CD14-positive monocyte (primary cell): ENCODE data around the gene VPS8. TPM values are rescaled to one million over a fixed set of nuclear protein-coding genes. Genes with fewer than 3 reads are reported as not detected.

ENCODE experiments used
- DNase-seq, 3 donors: peaks; one replicate each; pipeline ENCODE4 v3.0.0-alpha.2; 2011 to 2022
- H2AFZ ChIP-seq: 2 replicates; pipeline ENCODE4 v1.6.0; 2012; ENCODE audit warnings: mild to moderate bottlenecking, low read depth, low read length, inconsistent platforms; ENCODE audit not compliant: insufficient read depth, poor library complexity, severe bottlenecking
- H3K27ac ChIP-seq, 2 donors: 1 replicate in 1 of 2; 2 replicates in 1 of 2; pipeline ENCODE4 v1.5.1; 2012 to 2013; ENCODE audit warnings: low read length in 2 of 2, control low read depth in 1 of 2, inconsistent platforms in 1 of 2, low read depth in 1 of 2, mild to moderate bottlenecking in 1 of 2
- H3K27me3 ChIP-seq, 2 donors: one replicate each; pipeline versions ENCODE4 v1.6.0 to v1.6.1; 2011 to 2013; ENCODE audit warnings: low read length in 2 of 2; ENCODE audit not compliant: control insufficient read depth in 2 of 2, insufficient read depth in 2 of 2
- H3K36me3 ChIP-seq, 2 donors: replicated peaks in 1 of 2; 1 replicate in 1 of 2; 2 replicates in 1 of 2; pipeline versions ENCODE4 v1.5.1 to v1.6.1; 2012 to 2013; ENCODE audit warnings: low read length in 2 of 2, control low read depth in 1 of 2, inconsistent platforms in 1 of 2, mild to moderate bottlenecking in 1 of 2; ENCODE audit not compliant: insufficient read depth in 2 of 2, control insufficient read depth in 1 of 2
- H3K4me1 ChIP-seq, 2 donors: 1 replicate in 1 of 2; 2 replicates in 1 of 2; pipeline versions ENCODE4 v1.5.1 to v1.6.1; 2012 to 2013; ENCODE audit warnings: low read length in 2 of 2, control low read depth in 1 of 2, inconsistent platforms in 1 of 2, mild to moderate bottlenecking in 1 of 2, moderate library complexity in 1 of 2; ENCODE audit not compliant: insufficient read depth in 2 of 2, control insufficient read depth in 1 of 2
- H3K4me2 ChIP-seq: replicated peaks from 2 replicates; pipeline ENCODE3; 2012; ENCODE audit warnings: low read length, moderate library complexity, mild to moderate bottlenecking; ENCODE audit not compliant: poor library complexity, severe bottlenecking; ENCODE audit errors: extremely low read depth
- H3K4me3 ChIP-seq, 3 experiments: fragments of 200-600 bp in 1 of 3; sonication (generic) in 1 of 3; replicated peaks in 1 of 3; 1 replicate in 2 of 3; 2 replicates in 1 of 3; pipeline ENCODE4 v1.5.1; 2011 to 2013; ENCODE audit warnings: low read length in 3 of 3, mild to moderate bottlenecking in 3 of 3, control low read depth in 2 of 3, low read depth in 2 of 3, inconsistent platforms in 1 of 3, moderate library complexity in 1 of 3
- H3K79me2 ChIP-seq: 2 replicates; pipeline ENCODE4 v1.6.0; 2012; ENCODE audit warnings: mild to moderate bottlenecking, control low read depth, inconsistent platforms, low read length, moderate library complexity; ENCODE audit not compliant: insufficient read depth
- H3K9ac ChIP-seq: 2 replicates; pipeline ENCODE4 v1.6.0; 2017; ENCODE audit warnings: low read length, mild to moderate bottlenecking; ENCODE audit not compliant: insufficient read depth, poor library complexity, severe bottlenecking
- H3K9me3 ChIP-seq, 2 donors: replicated peaks in 1 of 2; 1 replicate in 1 of 2; 2 replicates in 1 of 2; pipeline versions ENCODE4 v1.5.1 to v1.6.1; 2012 to 2013; ENCODE audit warnings: low read length in 2 of 2, control low read depth in 1 of 2; ENCODE audit not compliant: control insufficient read depth in 1 of 2, insufficient read depth in 1 of 2
- H4K20me1 ChIP-seq: 2 replicates; pipeline ENCODE4 v1.6.0; 2012; ENCODE audit warnings: mild to moderate bottlenecking, low read length, control low read depth, moderate library complexity; ENCODE audit not compliant: insufficient read depth
- H3K27ac Mint-ChIP-seq, 7 donors: one replicate each; pipeline ENCODE4 v1.8.0; 2020; ENCODE audit warnings: mild to moderate bottlenecking in 7 of 7, mixed read lengths in 7 of 7, moderate library complexity in 6 of 7, inconsistent platforms in 2 of 7
- H3K27me3 Mint-ChIP-seq, 3 donors: one replicate each; pipeline ENCODE4 v1.8.0; 2021 to 2022; ENCODE audit warnings: low read depth in 3 of 3, mild to moderate bottlenecking in 3 of 3, mixed read lengths in 3 of 3, moderate library complexity in 3 of 3, inconsistent platforms in 1 of 3
- H3K36me3 Mint-ChIP-seq, 2 donors: one replicate each; pipeline ENCODE4 v1.8.0; 2020; ENCODE audit warnings: mixed read lengths in 2 of 2, inconsistent platforms in 1 of 2, mild to moderate bottlenecking in 1 of 2
- H3K4me1 Mint-ChIP-seq: one replicate; pipeline ENCODE4 v1.8.0; 2020; ENCODE audit warnings: mild to moderate bottlenecking, mixed read lengths
- H3K4me3 Mint-ChIP-seq, 2 donors: one replicate each; pipeline ENCODE4 v1.8.0; 2020; ENCODE audit warnings: mild to moderate bottlenecking in 2 of 2, mixed read lengths in 2 of 2, moderate library complexity in 1 of 2
- H3K9me3 Mint-ChIP-seq, 7 donors: one replicate each; pipeline ENCODE4 v1.8.0; 2020 to 2022; ENCODE audit warnings: mixed read lengths in 7 of 7, mild to moderate bottlenecking in 6 of 7, moderate library complexity in 6 of 7, inconsistent platforms in 2 of 7
- CTCF ChIP-seq: fragments of 200-600 bp; IDR thresholded peaks from one replicate; pipeline ENCODE4 v1.8.0; 2022; ENCODE audit warnings: antibody characterized with exemption, mild to moderate bottlenecking
- WGBS: methylation state at CpG from one replicate; pipeline ENCODE4 v1.1.5; 2013; ENCODE audit warnings: missing lambda C conversion rate; ENCODE audit not compliant: insufficient coverage; 5-methylcytosine and 5-hydroxymethylcytosine counted together
- intact Hi-C, 2 donors: fragments of 100-400 bp; cut with micrococcal nuclease; formaldehyde crosslinking; loops; one replicate each; pipeline versions ENCODE4 v1.15.0 to v1.15.1; 2023
- polyA plus RNA-seq, 3 donors: library from polyadenylated mRNA; depleted of rRNA in 1 of 3; unstranded in 2 of 3; stranded (reverse) in 1 of 3; fragments of 300-500 nt in 2 of 3; fragments of >200 nt in 1 of 3; fragmentation: Illumina TruSeq in 2 of 3; gene quantifications; 1 replicate in 2 of 3; 2 replicates in 1 of 3; pipeline ENCODE4 v1.2.3, GENCODE V29; 2012 to 2021

VPS8 gene
- polyA plus RNA-seq, 3 donors: 22.0 to 42.3 (median 29.2) TPM

- no peak for TF ChIP-seq CTCF
- no peak overlapping the region for H3K27ac ChIP-seq
- H4K20me1 ChIP-seq: peaks cover 7% of the 10 kb centered on the region
- H3K9ac ChIP-seq: no peak overlapping the region
- intact Hi-C loops: no loop called here
- peaks cover 0 to 4% (median 2%) of the 10 kb centered on the region in 7 donors for H3K9me3 Mint-ChIP-seq
- DNase-seq: no peak
- no peak overlapping the region for H3K4me2 ChIP-seq
- H3K36me3 Mint-ChIP-seq: peaks cover 80 to 92% of the 10 kb centered on the region in 2 donors
- H3K36me3 ChIP-seq: peaks cover 81 to 100% of the 10 kb centered on the region in 2 donors
- H3K27me3 ChIP-seq: no peaks in the 10 kb centered on the region
- no peaks in the 10 kb centered on the region for H3K9me3 ChIP-seq
- H3K27ac Mint-ChIP-seq: no peak overlapping the region
- no peaks in the 10 kb centered on the region for H3K79me2 ChIP-seq
- no peaks in the 10 kb centered on the region for H3K27me3 Mint-ChIP-seq
- no peak overlapping the region for H2AFZ ChIP-seq
- H3K4me1 Mint-ChIP-seq: no peaks in the 10 kb centered on the region
- H3K4me1 ChIP-seq: no peaks in the 10 kb centered on the region
- no peak overlapping the region for H3K4me3 ChIP-seq
- H3K4me3 Mint-ChIP-seq: no peak overlapping the region
Measured at GRCh38 chr3:184832044-184832443, 20.1 kb downstream of the VPS8 start.

GRCh38 chr3:184832903-184833302, 20.9 kb downstream of the VPS8 start:
- Histone ChIP-seq H4K20me1 (peaks cover 7% of the 10 kb centered on the region), H3K4me2 (no peak overlapping the region), H3K4me3 (no peak overlapping the region), H3K36me3 (peaks cover 79 to 100% of the 10 kb centered on the region in 2 donors), H3K27ac (no peak overlapping the region), H3K4me1 (no peaks in the 10 kb centered on the region), H3K9ac (no peak overlapping the region), H3K79me2 (no peaks in the 10 kb centered on the region), H3K9me3 (no peaks in the 10 kb centered on the region), H3K27me3 (no peaks in the 10 kb centered on the region), H2AFZ (no peak overlapping the region)
- Mint-ChIP-seq H3K27ac (no peak overlapping the region), H3K4me3 (no peak overlapping the region), H3K27me3 (no peaks in the 10 kb centered on the region), H3K36me3 (peaks cover 82 to 94% of the 10 kb centered on the region in 2 donors), H3K4me1 (no peaks in the 10 kb centered on the region), H3K9me3 (peaks cover 0 to 4% (median 2%) of the 10 kb centered on the region in 7 donors)
- TF ChIP-seq CTCF: no peak
- DNase-seq: no peak
- WGBS: 100% methylated on average over 1 of the region's 4 CpGs
- intact Hi-C loops: no loop called here
